ENCODE results near the gene MAN1A1. TPM values are rescaled to one million over a fixed set of nuclear protein-coding genes. Genes with fewer than 3 reads are reported as not detected.

MAN1A1 gene
- total RNA-seq, 1 experiment from 2014 or later = 15.4 TPM

DNA sequence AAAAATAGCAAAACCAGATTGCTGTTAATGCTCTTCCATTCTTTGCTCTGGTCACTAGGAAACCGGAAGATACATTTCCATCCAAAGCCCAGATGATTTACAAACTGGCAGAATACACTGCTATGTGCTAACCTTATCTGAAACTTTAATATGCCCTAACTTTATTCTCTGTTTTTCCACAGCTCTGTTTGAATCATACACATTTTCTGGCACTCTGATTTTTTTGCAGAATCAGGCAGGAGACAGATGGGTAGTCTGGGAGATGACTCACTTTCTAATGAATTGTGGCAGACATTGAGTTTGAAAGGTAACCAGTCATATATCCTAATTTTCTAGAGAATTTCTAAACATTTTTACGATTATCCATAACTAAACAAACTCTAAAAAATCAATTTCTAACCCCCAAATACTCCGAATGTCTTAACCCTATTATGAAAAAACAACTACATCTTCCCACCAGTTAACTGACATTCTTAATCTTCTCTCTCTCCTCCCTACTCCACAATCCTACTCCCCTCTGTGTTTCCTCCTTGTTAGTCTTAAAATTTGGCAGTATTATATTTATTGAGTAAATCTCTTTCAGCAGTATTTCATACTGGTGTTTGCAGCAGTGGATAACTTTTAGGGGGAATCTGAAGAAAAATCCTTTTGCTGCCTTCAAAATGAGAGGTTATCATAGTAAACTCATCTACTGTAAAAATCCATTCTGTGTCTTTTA lies 63.5 kb downstream of the MAN1A1 start:
- Histone ChIP-seq H3K4me1 (no peaks in the 10 kb centered on the region), H3K4me3 (no peak overlapping the region), H3K27ac (no peak overlapping the region), H3K9me3 (replicated peaks) (no peaks in the 10 kb centered on the region), H3K27me3 (no peaks in the 10 kb centered on the region), H3K36me3 (no peaks in the 10 kb centered on the region)
- no peak for DNase-seq

DNA sequence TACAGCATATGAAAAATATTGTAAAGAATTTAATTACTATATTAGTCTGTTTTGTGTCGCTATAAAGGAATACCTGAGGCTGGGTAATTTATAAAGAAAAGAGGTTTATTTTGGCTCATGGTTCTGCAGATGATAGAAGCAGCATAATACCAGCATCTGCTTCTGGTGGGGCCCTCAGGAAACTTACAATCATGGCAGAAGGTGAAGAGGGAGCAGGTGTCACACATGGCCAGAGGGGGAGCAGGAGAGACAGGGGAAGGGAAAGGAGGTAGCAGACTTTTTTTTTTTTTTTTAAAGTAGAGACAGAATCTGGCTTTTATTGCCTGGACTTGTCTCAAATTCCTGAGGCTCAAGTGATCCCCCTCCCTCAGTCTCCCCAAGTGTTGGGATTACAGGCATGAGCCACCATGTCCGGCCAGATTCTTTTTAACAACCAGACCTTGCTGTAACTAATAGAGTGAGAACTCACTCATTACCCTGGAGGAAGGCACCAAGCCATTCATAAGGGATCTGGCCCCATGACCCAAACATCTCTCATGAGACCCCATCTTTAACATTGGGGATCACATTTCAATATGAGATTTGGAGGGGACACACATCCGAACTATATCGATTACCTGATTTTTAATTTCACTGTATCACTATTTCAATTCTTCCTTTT lies 64.6 kb downstream of the MAN1A1 start:
- Histone ChIP-seq H3K4me1 (no peaks in the 10 kb centered on the region), H3K36me3 (no peaks in the 10 kb centered on the region), H3K4me3 (no peak overlapping the region), H3K27ac (no peak overlapping the region), H3K27me3 (no peaks in the 10 kb centered on the region), H3K9me3 (replicated peaks) (no peaks in the 10 kb centered on the region)
- peak; percentile 7 to 15 for DNase-seq

DNA sequence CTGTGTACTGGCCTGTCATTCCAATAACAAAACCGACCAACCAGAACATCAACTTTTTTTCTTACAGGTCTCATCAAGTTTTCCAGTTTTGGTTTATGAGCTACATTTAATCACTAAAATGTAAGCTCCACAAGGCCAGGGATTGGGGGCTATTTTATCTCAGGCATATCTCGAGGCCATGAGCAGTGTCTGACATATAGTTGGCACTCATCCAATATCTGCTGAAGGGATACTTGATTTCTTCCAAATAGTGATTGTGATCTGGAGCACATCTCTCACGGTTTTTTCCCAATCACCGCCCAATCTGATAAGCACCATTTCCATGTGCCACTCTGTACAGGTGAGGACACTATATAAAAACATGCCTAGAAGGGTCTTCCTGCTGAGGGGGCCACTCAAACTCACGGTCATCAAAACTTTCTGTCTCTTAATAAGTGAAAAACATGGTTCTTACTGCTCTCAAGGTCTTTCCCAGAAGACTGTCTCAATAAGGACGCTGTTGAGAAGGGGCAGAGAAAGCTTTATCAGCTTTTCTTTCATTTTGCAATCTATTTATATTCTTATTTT lies 65.5 kb downstream of the MAN1A1 start:
- Histone ChIP-seq H3K27ac (no peak overlapping the region), H3K4me1 (no peaks in the 10 kb centered on the region), H3K9me3 (replicated peaks) (no peaks in the 10 kb centered on the region), H3K4me3 (no peak overlapping the region), H3K27me3 (no peaks in the 10 kb centered on the region), H3K36me3 (no peaks in the 10 kb centered on the region)
- DNase-seq = no peak

DNA sequence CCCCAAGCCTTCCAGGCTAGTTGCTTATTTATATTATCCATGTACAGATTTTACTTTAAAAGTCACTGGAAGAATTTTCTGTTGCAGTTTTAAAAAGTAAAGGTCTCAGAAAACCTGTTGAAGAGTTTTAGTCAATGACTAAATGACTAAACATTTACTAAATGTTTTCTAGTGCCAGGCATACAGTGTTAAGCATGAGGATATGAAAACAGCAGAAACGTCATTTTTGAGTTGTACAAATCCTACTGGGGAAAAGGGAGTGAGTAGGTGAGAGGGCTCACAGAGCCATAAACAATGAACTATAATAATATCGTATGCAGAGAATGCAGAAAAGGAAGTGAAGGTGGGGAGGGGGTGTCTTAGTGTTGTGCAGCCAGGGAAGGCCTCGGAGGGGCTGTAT lies 66.3 kb downstream of the MAN1A1 start:
- no peaks in the 10 kb centered on the region for H3K27me3 ChIP-seq
- H3K4me1 ChIP-seq = no peaks in the 10 kb centered on the region
- no peak overlapping the region for H3K27ac ChIP-seq
- DNase-seq = no peak
- no peak overlapping the region for H3K4me3 ChIP-seq
- H3K36me3 ChIP-seq = no peaks in the 10 kb centered on the region
- no peaks in the 10 kb centered on the region for H3K9me3 ChIP-seq (replicated peaks)

DNA sequence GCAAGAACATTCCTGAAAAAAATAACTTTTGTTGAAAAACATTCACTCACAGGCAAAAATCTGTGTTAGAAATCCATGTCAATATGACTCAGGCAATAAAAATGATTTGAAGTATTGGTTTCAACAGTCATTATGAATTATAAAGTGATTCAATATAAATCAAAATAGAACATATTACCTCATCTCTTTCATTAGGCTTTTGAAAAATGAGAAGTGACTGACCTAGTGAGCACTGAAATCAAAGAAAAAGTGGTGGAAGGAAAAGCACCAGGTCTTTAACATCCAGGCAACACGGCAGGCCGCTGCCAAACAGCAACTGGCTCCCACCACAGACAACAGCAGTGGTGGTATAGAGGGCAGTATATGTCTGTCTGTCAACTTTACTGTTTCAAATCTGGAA lies 68.9 kb downstream of the MAN1A1 start:
- H3K27me3 ChIP-seq = no peaks in the 10 kb centered on the region
- H3K36me3 ChIP-seq = no peaks in the 10 kb centered on the region
- DNase-seq = no peak
- no peak overlapping the region for H3K27ac ChIP-seq
- no peaks in the 10 kb centered on the region for H3K4me1 ChIP-seq
- no peak overlapping the region for H3K4me3 ChIP-seq
- no peaks in the 10 kb centered on the region for H3K9me3 ChIP-seq (replicated peaks)

DNA sequence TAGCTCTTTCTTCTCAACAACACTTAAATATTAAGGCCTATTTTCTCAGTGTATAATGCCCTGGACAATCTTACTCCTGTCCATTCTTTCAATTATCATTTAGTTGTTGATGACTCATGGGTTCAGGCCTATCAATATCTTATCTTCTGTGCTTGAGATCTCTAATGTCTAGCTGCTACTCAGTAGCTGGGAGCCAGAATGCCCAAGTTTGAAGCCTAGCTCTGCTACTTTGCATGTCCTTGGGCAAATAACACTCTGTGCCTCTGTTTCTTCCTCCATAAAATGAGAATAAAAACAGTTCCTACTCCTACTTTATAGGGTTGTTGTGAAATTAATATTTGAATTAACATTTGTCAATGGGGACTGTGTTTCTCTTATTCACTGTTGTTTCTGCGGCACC lies 69.5 kb downstream of the MAN1A1 start:
- no peaks in the 10 kb centered on the region for H3K36me3 ChIP-seq
- H3K4me3 ChIP-seq = no peak overlapping the region
- no peak overlapping the region for H3K27ac ChIP-seq
- H3K27me3 ChIP-seq = no peaks in the 10 kb centered on the region
- DNase-seq = no peak
- H3K4me1 ChIP-seq = no peaks in the 10 kb centered on the region
- H3K9me3 ChIP-seq (replicated peaks) = no peaks in the 10 kb centered on the region

DNA sequence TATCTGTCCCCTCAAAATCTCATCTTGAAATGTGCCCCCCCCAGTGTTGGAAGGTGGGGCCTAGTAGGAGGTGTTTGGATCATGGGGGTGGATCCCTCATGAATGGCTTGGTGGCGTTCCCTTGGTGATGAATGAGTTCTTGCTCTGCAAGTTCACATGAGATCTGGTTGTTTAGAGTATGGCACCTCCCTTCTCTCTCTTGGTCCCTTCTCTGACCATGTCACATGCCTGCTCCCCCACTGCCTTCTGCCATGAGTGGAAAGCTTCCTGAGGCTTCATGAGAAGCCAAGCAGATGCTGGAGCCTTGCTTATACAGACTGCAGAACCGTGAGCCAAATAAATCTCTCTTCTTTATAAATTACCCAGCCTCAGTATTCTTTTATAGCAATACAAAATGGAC lies 70.9 kb downstream of the MAN1A1 start:
- no peaks in the 10 kb centered on the region for H3K4me1 ChIP-seq
- no peak overlapping the region for H3K4me3 ChIP-seq
- no peaks in the 10 kb centered on the region for H3K9me3 ChIP-seq (replicated peaks)
- no peak for DNase-seq
- H3K27ac ChIP-seq = no peak overlapping the region
- H3K27me3 ChIP-seq = no peaks in the 10 kb centered on the region
- H3K36me3 ChIP-seq = no peaks in the 10 kb centered on the region

DNA sequence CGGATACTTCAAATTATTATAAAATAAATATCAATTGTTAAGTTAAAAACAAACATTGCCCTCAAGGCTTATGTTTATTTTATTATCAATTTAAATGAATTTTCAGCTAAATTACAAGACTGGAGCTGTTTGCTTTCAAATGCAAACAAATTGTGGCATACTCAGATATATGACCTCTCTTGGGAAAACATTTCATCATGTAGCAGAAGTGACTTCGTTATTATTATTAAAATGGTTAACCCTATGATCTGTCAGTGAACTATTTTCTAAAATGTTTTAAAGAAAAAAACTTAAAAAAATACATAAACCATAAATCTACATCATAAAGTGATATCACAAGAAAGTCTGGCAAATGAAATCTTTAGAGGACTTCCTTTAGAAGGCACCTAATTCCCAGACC lies 72.5 kb downstream of the MAN1A1 start:
- Histone ChIP-seq H3K36me3 (no peaks in the 10 kb centered on the region), H3K27me3 (no peaks in the 10 kb centered on the region), H3K4me3 (no peak overlapping the region), H3K9me3 (replicated peaks) (no peaks in the 10 kb centered on the region), H3K27ac (no peak overlapping the region), H3K4me1 (no peaks in the 10 kb centered on the region)
- DNase-seq = no peak

DNA sequence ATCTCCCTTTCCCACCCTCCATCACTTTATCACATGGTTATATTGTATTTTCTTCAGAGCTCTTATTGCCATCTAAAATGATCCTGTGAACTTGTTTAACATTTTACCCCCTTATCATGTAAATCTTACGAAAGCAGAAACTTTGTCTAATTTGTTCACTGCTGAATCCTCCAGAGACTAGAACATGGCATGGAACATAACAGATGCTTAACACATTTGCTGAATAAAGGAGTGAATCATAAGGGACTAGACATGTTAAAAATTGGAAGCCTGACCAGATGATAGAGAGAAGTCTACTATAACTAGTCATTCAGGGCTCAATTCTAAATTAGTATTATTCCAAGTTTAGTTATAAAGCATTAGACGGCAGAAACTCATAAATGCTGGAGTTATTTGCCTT lies 73.3 kb downstream of the MAN1A1 start:
- Histone ChIP-seq H3K36me3 (no peaks in the 10 kb centered on the region), H3K27ac (no peak overlapping the region), H3K4me3 (no peak overlapping the region), H3K4me1 (no peaks in the 10 kb centered on the region), H3K9me3 (replicated peaks) (no peaks in the 10 kb centered on the region), H3K27me3 (no peaks in the 10 kb centered on the region)
- DNase-seq = no peak

DNA sequence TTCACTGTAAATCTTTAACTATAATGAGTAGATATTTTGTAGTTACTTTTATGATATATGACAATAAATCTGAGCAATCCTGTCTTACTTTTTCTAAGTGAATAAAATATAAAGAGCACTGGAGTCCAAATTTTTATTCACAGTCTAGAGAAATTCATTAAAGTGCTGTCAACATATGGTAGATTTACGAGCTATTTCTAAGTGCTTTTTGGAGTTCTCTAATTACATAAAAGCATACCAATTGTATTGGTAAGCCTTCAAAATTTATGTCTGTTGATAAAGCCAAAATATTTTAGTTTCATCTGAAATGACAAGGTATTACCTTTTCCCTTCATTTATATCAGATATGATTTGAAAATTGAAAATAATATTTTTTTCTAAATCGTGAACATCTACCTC lies 75.4 kb downstream of the MAN1A1 start:
- H3K36me3 ChIP-seq = no peaks in the 10 kb centered on the region
- DNase-seq = no peak
- H3K27ac ChIP-seq = no peak overlapping the region
- H3K4me3 ChIP-seq = no peak overlapping the region
- H3K4me1 ChIP-seq = no peaks in the 10 kb centered on the region
- peaks cover 9% of the 10 kb centered on the region for H3K9me3 ChIP-seq (replicated peaks)
- no peaks in the 10 kb centered on the region for H3K27me3 ChIP-seq

DNA sequence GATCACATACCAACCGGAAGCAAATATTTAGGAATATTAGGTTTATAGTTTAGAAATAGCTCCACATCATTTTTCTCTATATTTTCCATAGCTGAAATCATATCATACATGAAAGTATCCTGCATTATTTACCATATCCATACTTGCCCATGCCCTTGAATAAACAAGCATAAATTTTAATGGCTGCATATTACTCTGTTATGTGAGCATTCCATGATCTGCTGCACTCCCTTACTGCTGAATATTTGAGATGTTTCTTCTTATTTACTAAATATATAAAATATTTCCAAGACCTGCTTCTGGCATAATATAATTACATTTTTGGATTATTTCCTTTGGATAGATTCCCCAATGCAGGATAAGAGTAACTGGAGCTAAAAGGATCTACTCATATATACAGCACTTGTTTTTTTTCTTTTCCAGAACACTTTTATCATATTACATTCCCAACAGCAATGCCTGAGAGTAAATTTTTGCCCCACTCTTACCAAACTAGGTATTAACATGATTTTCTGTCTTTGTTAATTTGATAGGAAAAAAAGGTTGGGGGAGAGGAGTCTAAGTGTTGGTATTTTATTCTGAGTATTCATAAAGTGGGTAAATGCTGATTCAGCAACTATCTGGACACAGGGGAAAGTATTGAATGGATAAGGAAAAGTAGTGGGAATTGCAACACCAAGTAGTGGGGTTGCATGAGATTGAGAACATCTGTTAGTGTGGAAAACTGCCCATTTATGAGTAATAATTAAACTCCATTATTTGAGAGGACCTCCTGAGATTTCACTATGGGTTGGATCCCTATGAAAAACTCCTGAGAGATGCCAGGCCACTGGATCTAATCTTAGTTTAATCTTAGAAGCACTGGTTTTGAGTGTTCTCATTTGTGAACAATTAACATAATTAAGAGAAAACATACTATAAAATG lies 76.0 kb downstream of the MAN1A1 start:
- no peaks in the 10 kb centered on the region for H3K27me3 ChIP-seq
- no peak for DNase-seq
- no peaks in the 10 kb centered on the region for H3K36me3 ChIP-seq
- H3K27ac ChIP-seq = no peak overlapping the region
- H3K4me1 ChIP-seq = no peaks in the 10 kb centered on the region
- H3K9me3 ChIP-seq (replicated peaks) = peaks cover 9% of the 10 kb centered on the region
- H3K4me3 ChIP-seq = no peak overlapping the region

DNA sequence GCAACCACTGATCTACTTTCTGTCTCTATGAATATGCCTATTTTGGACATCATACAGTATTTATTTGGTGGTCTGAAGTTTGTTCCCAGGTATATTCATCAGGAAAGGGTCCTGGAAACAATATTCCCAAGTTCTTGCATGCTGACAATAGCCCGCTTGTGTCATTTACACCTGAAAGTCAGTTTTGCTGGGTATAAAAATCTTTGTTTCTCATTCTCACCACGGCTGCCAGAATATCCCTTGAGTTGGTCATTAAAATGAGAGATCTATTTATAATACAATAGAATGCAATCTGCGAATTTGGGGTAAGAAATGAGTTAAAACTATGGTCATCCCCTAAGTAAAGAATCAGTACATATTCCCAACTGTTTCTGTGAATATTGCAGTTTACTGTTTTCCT lies 79.0 kb downstream of the MAN1A1 start:
- H3K4me1 ChIP-seq = no peaks in the 10 kb centered on the region
- no peak for DNase-seq
- no peaks in the 10 kb centered on the region for H3K36me3 ChIP-seq
- H3K9me3 ChIP-seq (replicated peaks) = peaks cover 9% of the 10 kb centered on the region
- H3K27ac ChIP-seq = no peak overlapping the region
- no peaks in the 10 kb centered on the region for H3K27me3 ChIP-seq
- H3K4me3 ChIP-seq = no peak overlapping the region

DNA sequence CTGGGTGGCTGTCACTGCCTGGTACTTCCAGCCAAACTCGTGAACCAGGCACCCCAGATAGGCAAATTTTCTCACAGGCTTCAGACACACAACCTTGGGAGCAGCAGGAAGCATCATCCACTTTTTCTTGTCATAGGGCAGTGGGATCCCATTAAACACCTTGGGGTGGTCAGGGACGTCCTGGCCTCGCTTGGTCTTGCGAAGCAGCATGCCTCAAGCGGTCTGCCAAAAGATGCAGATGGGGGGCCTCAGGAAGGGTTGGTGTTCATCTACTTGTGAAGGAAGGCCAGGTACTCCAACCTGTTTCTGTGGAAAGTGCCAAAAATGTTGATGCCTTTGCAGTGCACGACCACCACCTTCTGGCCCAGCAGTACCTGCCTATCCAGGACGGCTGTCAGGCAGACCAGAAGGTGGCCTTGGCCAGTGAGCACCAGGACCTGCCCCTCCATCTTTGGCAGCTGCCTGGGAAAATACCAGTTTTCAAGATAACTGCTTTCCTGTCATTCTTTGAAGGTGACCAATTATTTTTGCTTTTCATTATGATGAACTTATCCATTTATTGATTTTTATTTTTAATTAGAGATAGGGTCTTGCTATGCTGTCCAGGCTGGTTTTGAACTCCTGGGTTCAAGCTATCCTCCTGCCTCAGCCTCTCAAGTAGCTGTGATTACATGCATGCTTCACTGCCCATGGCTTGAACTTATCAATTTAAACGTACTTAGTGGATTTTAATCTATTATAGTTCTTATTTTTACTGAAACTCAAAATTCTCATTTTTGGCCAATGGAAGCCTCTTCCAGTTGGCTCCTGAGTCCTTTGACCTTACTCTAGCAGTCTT lies 80.1 kb downstream of the MAN1A1 start:
- Histone ChIP-seq H3K9me3 (replicated peaks) (peaks cover 9% of the 10 kb centered on the region), H3K27ac (no peak overlapping the region), H3K36me3 (no peaks in the 10 kb centered on the region), H3K27me3 (no peaks in the 10 kb centered on the region), H3K4me1 (no peaks in the 10 kb centered on the region), H3K4me3 (no peak overlapping the region)
- DNase-seq = no peak

DNA sequence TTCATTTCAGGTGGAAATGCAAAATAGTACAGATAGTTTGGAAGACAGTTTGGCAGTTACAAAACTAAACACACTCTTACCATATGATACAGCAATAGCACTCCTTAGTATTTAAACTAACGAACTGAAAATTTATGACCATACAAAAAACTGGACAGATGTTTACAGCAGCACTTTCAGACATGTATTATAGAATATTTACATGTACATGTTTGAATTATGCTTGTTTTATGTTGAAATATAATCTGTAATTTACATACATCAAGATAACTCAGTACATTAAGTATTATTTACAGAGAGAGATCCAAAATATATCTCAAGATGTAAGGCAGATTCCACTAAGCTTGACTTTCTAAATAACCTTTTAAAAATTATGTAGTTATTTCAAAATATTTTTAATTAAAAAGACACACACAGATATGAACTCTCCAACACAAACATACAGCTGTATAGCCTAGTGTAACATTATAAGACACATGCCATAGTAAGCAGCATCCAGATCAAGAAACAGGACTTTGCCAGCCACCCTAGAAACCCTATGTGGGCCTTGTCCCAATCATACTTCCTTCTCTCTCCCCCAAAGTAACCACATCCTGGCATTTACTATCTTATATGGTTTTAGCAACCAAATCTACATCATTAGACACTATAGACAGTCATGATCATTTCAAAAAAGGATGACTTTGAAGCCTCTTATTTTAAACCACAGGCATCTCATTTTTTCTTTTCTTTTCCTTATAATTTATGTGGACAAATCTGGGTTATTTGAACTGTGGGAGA lies 82.2 kb downstream of the MAN1A1 start:
- Histone ChIP-seq H3K9me3 (replicated peaks) (peaks cover 9% of the 10 kb centered on the region), H3K27ac (no peak overlapping the region)

More for the DNA sequence above, 82.2 kb downstream of the MAN1A1 start:
- no peaks in the 10 kb centered on the region for H3K4me1 ChIP-seq
- H3K27me3 ChIP-seq = no peaks in the 10 kb centered on the region
- H3K36me3 ChIP-seq = no peaks in the 10 kb centered on the region
- H3K4me3 ChIP-seq = no peak overlapping the region
- no peak for DNase-seq

All from SJCRH30 (cell line).